Endothelial cell of umbilical vein (primary cell): ENCODE results near the gene GGA3.

Experiments used
- CTCF ChIP-seq, 2 donors: IDR thresholded peaks; 1 replicate in 1 of 2; 2 replicates in 1 of 2; pipeline ENCODE4 v1.5.1; 2011; ENCODE audit warnings: low read length in 2 of 2, mild to moderate bottlenecking in 2 of 2, moderate library complexity in 2 of 2, control low read depth in 1 of 2, inconsistent platforms in 1 of 2, low read depth in 1 of 2; ENCODE audit not compliant: insufficient read depth in 1 of 2; ENCODE audit errors: extremely low read depth in 1 of 2
- EZH2 ChIP-seq: IDR thresholded peaks from 2 replicates; pipeline ENCODE4 v1.6.1; 2012; ENCODE audit warnings: borderline replicate concordance, low read depth, mild to moderate bottlenecking, moderate library complexity, low read length, inconsistent platforms; ENCODE audit not compliant: severe bottlenecking
- GATA2 ChIP-seq: IDR thresholded peaks from 2 replicates; pipeline ENCODE4 v1.7.0; 2011; ENCODE audit warnings: low read depth, mild to moderate bottlenecking, moderate library complexity, mixed read lengths, low read length; ENCODE audit not compliant: insufficient read length, insufficient read depth
- JUN ChIP-seq: IDR thresholded peaks from 2 replicates; pipeline ENCODE4 v1.6.1; 2011; ENCODE audit warnings: borderline replicate concordance, low read depth; ENCODE audit not compliant: insufficient read length, insufficient read depth
- POLR2A ChIP-seq: IDR thresholded peaks from 2 replicates; pipeline ENCODE4 v1.6.1; 2012; ENCODE audit warnings: low read depth, mild to moderate bottlenecking, control low read depth, low read length
- POLR2AphosphoS5 ChIP-seq: IDR thresholded peaks from 2 replicates; pipeline ENCODE4 v1.6.1; 2012; ENCODE audit warnings: low read depth, mild to moderate bottlenecking, control low read depth, low read length, moderate library complexity; ENCODE audit not compliant: insufficient read depth

- no peak for TF ChIP-seq EZH2
- no peak for TF ChIP-seq POLR2A
- no peak for TF ChIP-seq POLR2AphosphoS5
- TF ChIP-seq CTCF (IDR thresholded peaks at IDR 0.05; ENCODE audit: extremely low read depth in 1 of 2, insufficient read depth in 1 of 2, low read depth in 1 of 2, low read length in 2 of 2) = no peak
- no peak for TF ChIP-seq JUN
- TF ChIP-seq GATA2 = no peak
Observed at GRCh38 chr17:75228305-75228704, 33.1 kb downstream of the GGA3 start.
